ENCODE results near the gene CECR2.

DNA sequence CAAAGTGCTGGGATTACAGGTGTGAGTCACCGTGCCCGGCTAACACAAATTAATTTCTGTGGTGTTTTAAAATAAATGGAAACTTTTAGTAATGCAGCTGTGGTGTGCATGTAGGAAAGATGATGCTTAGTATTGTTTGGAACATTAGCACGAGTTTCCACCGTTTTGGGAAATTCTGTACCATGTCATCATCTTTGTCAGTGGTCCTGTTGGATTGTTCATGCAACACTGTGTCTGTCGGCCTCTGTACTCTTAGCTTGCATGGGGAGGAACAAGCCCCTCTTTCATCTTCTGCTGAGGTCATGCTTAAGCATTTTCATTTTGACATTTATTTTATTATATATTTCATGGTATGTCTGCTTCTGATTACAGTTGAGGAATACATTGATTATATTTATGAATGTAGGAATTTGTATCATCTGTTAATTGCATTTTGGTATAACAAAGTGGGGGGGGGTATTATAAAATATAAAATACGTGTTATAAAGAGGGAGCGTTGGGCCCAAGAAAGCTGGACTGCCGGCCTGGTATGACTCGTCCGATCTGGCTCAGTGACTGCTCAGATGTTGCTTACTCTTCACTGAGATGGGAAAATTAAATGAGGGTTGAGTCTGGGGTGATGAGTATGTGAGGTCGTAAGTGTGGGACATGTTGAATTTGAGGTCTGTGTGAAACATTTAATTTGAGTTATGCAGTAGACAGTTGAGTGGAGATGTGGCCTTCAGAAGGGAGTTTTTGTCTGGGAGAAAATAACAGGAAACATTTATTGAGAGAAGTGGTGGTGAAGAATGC is 28.7 kb downstream of the CECR2 start:
- TF ChIP-seq, protein P1, sequence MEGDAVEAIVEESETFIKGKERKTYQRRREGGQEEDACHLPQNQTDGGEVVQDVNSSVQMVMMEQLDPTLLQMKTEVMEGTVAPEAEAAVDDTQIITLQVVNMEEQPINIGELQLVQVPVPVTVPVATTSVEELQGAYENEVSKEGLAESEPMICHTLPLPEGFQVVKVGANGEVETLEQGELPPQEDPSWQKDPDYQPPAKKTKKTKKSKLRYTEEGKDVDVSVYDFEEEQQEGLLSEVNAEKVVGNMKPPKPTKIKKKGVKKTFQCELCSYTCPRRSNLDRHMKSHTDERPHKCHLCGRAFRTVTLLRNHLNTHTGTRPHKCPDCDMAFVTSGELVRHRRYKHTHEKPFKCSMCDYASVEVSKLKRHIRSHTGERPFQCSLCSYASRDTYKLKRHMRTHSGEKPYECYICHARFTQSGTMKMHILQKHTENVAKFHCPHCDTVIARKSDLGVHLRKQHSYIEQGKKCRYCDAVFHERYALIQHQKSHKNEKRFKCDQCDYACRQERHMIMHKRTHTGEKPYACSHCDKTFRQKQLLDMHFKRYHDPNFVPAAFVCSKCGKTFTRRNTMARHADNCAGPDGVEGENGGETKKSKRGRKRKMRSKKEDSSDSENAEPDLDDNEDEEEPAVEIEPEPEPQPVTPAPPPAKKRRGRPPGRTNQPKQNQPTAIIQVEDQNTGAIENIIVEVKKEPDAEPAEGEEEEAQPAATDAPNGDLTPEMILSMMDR (IDR thresholded peaks at IDR 0.05), result no peak
- TF ChIP-seq EZH2phosphoT487 (IDR thresholded peaks at IDR 0.05) (no peak), EZH2 (IDR thresholded peaks at IDR 0.05) (no peak)

All from neural progenitor cell (in vitro differentiated cells).